SK-N-SH treated with all-trans-retinoic acid at 6 μM for 48 hours (cell line): ENCODE data around the gene OXGR1.

ENCODE experiments used
- ATAC-seq: fragments of 200-7000 bp; cut with Tn5 transposase; 3 replicates; pipeline ENCODE4 v1.9.1; 2020; ENCODE audit warnings: mild to moderate bottlenecking, moderate library complexity
- ARNTL ChIP-seq: fragments of 450-650 bp; formaldehyde crosslinking; IDR thresholded peaks from 2 replicates; pipeline ENCODE4 v1.5.0; 2020; ENCODE audit warnings: low read depth, mild to moderate bottlenecking, moderate library complexity, borderline replicate concordance
- BACH2 ChIP-seq: fragments of 250-450 bp; sonication (Bioruptor Pico); IDR thresholded peaks from 2 replicates; pipeline ENCODE4 v1.9.0; 2021; ENCODE audit warnings: mild to moderate bottlenecking, borderline replicate concordance
- CREB5 ChIP-seq: fragments of 250-450 bp; sonication (Bioruptor Pico); IDR thresholded peaks from 2 replicates; pipeline ENCODE4 v1.5.1; 2020; ENCODE audit warnings: low read depth, mild to moderate bottlenecking, moderate library complexity
- CSDC2 ChIP-seq: fragments of 250-450 bp; sonication (Bioruptor Pico); IDR thresholded peaks from 2 replicates; pipeline ENCODE4 v1.5.0; 2020; ENCODE audit warnings: mild to moderate bottlenecking, moderate library complexity
- ESRRG ChIP-seq: fragments of 250-450 bp; sonication (Bioruptor Pico); IDR thresholded peaks from 2 replicates; pipeline ENCODE4 v1.6.1; 2021; ENCODE audit warnings: mild to moderate bottlenecking
- GLIS3 ChIP-seq: fragments of 250-450 bp; sonication (Bioruptor Pico); IDR thresholded peaks from 2 replicates; pipeline ENCODE4 v1.5.0; 2020; ENCODE audit warnings: mild to moderate bottlenecking, moderate library complexity
- ISL1 ChIP-seq: fragments of 250-450 bp; sonication (Bioruptor Pico); IDR thresholded peaks from 2 replicates; pipeline ENCODE4 v2.1.2; 2022; ENCODE audit warnings: mild to moderate bottlenecking, moderate library complexity
- OSR1 ChIP-seq: fragments of 250-450 bp; sonication (Bioruptor Pico); IDR thresholded peaks from 2 replicates; pipeline ENCODE4 v1.8.0; 2022; ENCODE audit warnings: moderate library complexity, mild to moderate bottlenecking, inconsistent platforms
- PATZ1 ChIP-seq: fragments of 250-450 bp; sonication (Bioruptor Pico); IDR thresholded peaks from 2 replicates; pipeline ENCODE4 v1.8.0; 2020; ENCODE audit warnings: mild to moderate bottlenecking, moderate library complexity, borderline replicate concordance
- POU6F1 ChIP-seq: fragments of 250-450 bp; sonication (Bioruptor Pico); IDR thresholded peaks from 2 replicates; pipeline ENCODE4 v1.8.0; 2021; ENCODE audit warnings: low read depth, mild to moderate bottlenecking, moderate library complexity, borderline replicate concordance
- PPARA ChIP-seq: fragments of 250-450 bp; sonication (Bioruptor Pico); IDR thresholded peaks from 2 replicates; pipeline ENCODE4 v1.5.0; 2020; ENCODE audit warnings: mild to moderate bottlenecking, borderline replicate concordance
- RARB ChIP-seq: fragments of 250-450 bp; sonication (Bioruptor Pico); IDR thresholded peaks from 2 replicates; pipeline ENCODE4 v1.8.0; 2021; ENCODE audit warnings: mild to moderate bottlenecking, moderate library complexity
- SNAI2 ChIP-seq: fragments of 250-450 bp; sonication (Bioruptor Pico); IDR thresholded peaks from 2 replicates; pipeline ENCODE4 v1.5.0; 2020; ENCODE audit warnings: mild to moderate bottlenecking, moderate library complexity
- TCF4 ChIP-seq: fragments of 250-450 bp; sonication (Bioruptor Pico); IDR thresholded peaks from 2 replicates; pipeline ENCODE4 v1.8.0; 2021; ENCODE audit warnings: mild to moderate bottlenecking, moderate library complexity, borderline replicate concordance
- TOX ChIP-seq: fragments of 250-450 bp; sonication (Bioruptor Pico); IDR thresholded peaks from 2 replicates; pipeline ENCODE4 v1.8.0; 2021; ENCODE audit warnings: mild to moderate bottlenecking, moderate library complexity, borderline replicate concordance
- ZC3H10 ChIP-seq: fragments of 250-450 bp; sonication (Bioruptor Pico); IDR thresholded peaks from 2 replicates; pipeline ENCODE4 v1.5.1; 2021; ENCODE audit warnings: mild to moderate bottlenecking, moderate library complexity
- ZFP3 ChIP-seq: fragments of 250-450 bp; sonication (Bioruptor Pico); IDR thresholded peaks from 2 replicates; pipeline ENCODE4 v1.5.0; 2020; ENCODE audit warnings: mild to moderate bottlenecking, moderate library complexity
- ZFP30 ChIP-seq: fragments of 450-650 bp; formaldehyde crosslinking; IDR thresholded peaks from 2 replicates; pipeline ENCODE4 v1.5.0; 2022; ENCODE audit warnings: mild to moderate bottlenecking, moderate library complexity
- ZNF565 ChIP-seq: fragments of 450-650 bp; formaldehyde crosslinking; conservative IDR thresholded peaks from 2 replicates; pipeline ENCODE4 v1.5.0; 2020; ENCODE audit warnings: low read depth, mild to moderate bottlenecking, moderate library complexity
- ZNF70 ChIP-seq: fragments of 450-650 bp; formaldehyde crosslinking; IDR thresholded peaks from 2 replicates; pipeline ENCODE4 v1.5.0; 2020; ENCODE audit warnings: mild to moderate bottlenecking, moderate library complexity
- ZNF8 ChIP-seq: fragments of 450-650 bp; formaldehyde crosslinking; IDR thresholded peaks from 2 replicates; pipeline ENCODE4 v1.5.0; 2020; ENCODE audit warnings: mild to moderate bottlenecking, moderate library complexity
- TF ChIP-seq, protein P1 (sequence below): fragments of 250-450 bp; sonication (Bioruptor Pico); IDR thresholded peaks from 2 replicates; pipeline ENCODE4 v1.5.1; 2021; ENCODE audit warnings: mild to moderate bottlenecking, moderate library complexity
- TF ChIP-seq, protein P2 (sequence below): fragments of 250-450 bp; sonication (Bioruptor Pico); IDR thresholded peaks from 2 replicates; pipeline ENCODE4 v1.5.0; 2020; ENCODE audit warnings: mild to moderate bottlenecking, moderate library complexity

Gene OXGR1

GRCh38 chr13:97021241-97021640 is 27.0 kb upstream of the OXGR1 start:
- TF ChIP-seq RARB (no peak), ESRRG (CRISPR knock-in tag) (no peak), PPARA (CRISPR knock-in tag) (no peak), OSR1 (CRISPR knock-in tag) (no peak), ISL1 (CRISPR knock-in tag) (no peak), CSDC2 (CRISPR knock-in tag) (no peak), TOX (no peak), PATZ1 (CRISPR knock-in tag) (no peak), POU6F1 (CRISPR knock-in tag) (no peak), SNAI2 (CRISPR knock-in tag) (no peak), BACH2 (CRISPR knock-in tag) (no peak), ARNTL (CRISPR knock-in tag) (no peak), TCF4 (no peak), ZNF8 (CRISPR knock-in tag) (no peak), CREB5 (CRISPR knock-in tag) (no peak), ZC3H10 (CRISPR knock-in tag) (no peak), GLIS3 (CRISPR knock-in tag) (no peak), ZNF565 (CRISPR knock-in tag) (no peak), ZFP30 (CRISPR knock-in tag) (no peak)
- TF ChIP-seq, protein P1, sequence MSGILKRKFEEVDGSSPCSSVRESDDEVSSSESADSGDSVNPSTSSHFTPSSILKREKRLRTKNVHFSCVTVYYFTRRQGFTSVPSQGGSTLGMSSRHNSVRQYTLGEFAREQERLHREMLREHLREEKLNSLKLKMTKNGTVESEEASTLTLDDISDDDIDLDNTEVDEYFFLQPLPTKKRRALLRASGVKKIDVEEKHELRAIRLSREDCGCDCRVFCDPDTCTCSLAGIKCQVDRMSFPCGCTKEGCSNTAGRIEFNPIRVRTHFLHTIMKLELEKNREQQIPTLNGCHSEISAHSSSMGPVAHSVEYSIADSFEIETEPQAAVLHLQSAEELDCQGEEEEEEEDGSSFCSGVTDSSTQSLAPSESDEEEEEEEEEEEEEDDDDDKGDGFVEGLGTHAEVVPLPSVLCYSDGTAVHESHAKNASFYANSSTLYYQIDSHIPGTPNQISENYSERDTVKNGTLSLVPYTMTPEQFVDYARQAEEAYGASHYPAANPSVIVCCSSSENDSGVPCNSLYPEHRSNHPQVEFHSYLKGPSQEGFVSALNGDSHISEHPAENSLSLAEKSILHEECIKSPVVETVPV (CRISPR knock-in tag) = no peak
- no peak for ATAC-seq

GRCh38 chr13:97020689-97021240 is 26.5 kb upstream of the OXGR1 start:
- ATAC-seq = no peak
- TF ChIP-seq ZC3H10 (CRISPR knock-in tag) (no peak), ZNF8 (CRISPR knock-in tag) (no peak), GLIS3 (CRISPR knock-in tag) (no peak), BACH2 (CRISPR knock-in tag) (no peak), ESRRG (CRISPR knock-in tag) (no peak), ZFP3 (CRISPR knock-in tag) (no peak), ZFP30 (CRISPR knock-in tag) (no peak), CSDC2 (CRISPR knock-in tag) (no peak), TCF4 (no peak), PATZ1 (CRISPR knock-in tag) (no peak), ZNF70 (CRISPR knock-in tag) (no peak)
- TF ChIP-seq, all 23 proteins: peak for 0

- TF ChIP-seq, protein P2, sequence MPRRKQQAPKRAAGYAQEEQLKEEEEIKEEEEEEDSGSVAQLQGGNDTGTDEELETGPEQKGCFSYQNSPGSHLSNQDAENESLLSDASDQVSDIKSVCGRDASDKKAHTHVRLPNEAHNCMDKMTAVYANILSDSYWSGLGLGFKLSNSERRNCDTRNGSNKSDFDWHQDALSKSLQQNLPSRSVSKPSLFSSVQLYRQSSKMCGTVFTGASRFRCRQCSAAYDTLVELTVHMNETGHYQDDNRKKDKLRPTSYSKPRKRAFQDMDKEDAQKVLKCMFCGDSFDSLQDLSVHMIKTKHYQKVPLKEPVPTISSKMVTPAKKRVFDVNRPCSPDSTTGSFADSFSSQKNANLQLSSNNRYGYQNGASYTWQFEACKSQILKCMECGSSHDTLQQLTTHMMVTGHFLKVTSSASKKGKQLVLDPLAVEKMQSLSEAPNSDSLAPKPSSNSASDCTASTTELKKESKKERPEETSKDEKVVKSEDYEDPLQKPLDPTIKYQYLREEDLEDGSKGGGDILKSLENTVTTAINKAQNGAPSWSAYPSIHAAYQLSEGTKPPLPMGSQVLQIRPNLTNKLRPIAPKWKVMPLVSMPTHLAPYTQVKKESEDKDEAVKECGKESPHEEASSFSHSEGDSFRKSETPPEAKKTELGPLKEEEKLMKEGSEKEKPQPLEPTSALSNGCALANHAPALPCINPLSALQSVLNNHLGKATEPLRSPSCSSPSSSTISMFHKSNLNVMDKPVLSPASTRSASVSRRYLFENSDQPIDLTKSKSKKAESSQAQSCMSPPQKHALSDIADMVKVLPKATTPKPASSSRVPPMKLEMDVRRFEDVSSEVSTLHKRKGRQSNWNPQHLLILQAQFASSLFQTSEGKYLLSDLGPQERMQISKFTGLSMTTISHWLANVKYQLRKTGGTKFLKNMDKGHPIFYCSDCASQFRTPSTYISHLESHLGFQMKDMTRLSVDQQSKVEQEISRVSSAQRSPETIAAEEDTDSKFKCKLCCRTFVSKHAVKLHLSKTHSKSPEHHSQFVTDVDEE (CRISPR knock-in tag) = no peak
- TF ChIP-seq POU6F1 (CRISPR knock-in tag) (no peak), ZC3H10 (CRISPR knock-in tag) (no peak), ZFP30 (CRISPR knock-in tag) (no peak), CSDC2 (CRISPR knock-in tag) (no peak), TCF4 (no peak), OSR1 (CRISPR knock-in tag) (no peak), PATZ1 (CRISPR knock-in tag) (no peak), ZNF8 (CRISPR knock-in tag) (no peak)
- no peak for ATAC-seq
Observed at GRCh38 chr13:97020194-97020593, 25.9 kb upstream of the OXGR1 start.
